Activated naive CD4-positive, alpha-beta T cell treated with anti-CD3 and anti-CD28 coated beads for 36 hours (primary cell): ENCODE data around the gene EPHA2. TPM values are rescaled to one million over a fixed set of nuclear protein-coding genes. Genes with fewer than 3 reads are reported as not detected.

ENCODE experiments used
- CTCF ChIA-PET: fragments of 350-600 bp; sonication (Branson Sonifier 250); formaldehyde crosslinking; loops from one replicate; lab custom pipeline; 2021; ENCODE audit warnings: antibody characterized with exemption; lab: Charles Lee
- DNase-seq: peaks from one replicate; pipeline ENCODE4 v3.0.0-alpha.2; 2020
- H3K27ac Mint-ChIP-seq: one replicate; pipeline ENCODE4 v1.8.0; 2021; ENCODE audit warnings: mild to moderate bottlenecking, mixed read lengths
- H3K27me3 Mint-ChIP-seq: one replicate; pipeline ENCODE4 v1.8.0; 2021; ENCODE audit warnings: low read depth, mixed read lengths
- H3K36me3 Mint-ChIP-seq: one replicate; pipeline ENCODE4 v1.8.0; 2021; ENCODE audit warnings: low read depth, mixed read lengths
- H3K4me1 Mint-ChIP-seq: one replicate; pipeline ENCODE4 v1.8.0; 2021; ENCODE audit warnings: low read depth, mixed read lengths
- H3K4me3 Mint-ChIP-seq: one replicate; pipeline ENCODE4 v1.8.0; 2021; ENCODE audit warnings: mild to moderate bottlenecking, moderate library complexity, mixed read lengths
- H3K9me3 Mint-ChIP-seq: one replicate; pipeline ENCODE4 v1.8.0; 2021; ENCODE audit warnings: mixed read lengths
- intact Hi-C: fragments of 100-400 bp; cut with micrococcal nuclease; formaldehyde crosslinking; loops from one replicate; pipeline ENCODE4 v1.15.1; 2023
- total RNA-seq, 2 experiments: library from RNA; stranded (reverse); gene quantifications; one replicate each; pipeline ENCODE4 v1.2.3, GENCODE V29; 2021

EPHA2 gene
- total RNA-seq, 2 experiments from 2014 or later, result 0.29 to 0.54 TPM

DNA sequence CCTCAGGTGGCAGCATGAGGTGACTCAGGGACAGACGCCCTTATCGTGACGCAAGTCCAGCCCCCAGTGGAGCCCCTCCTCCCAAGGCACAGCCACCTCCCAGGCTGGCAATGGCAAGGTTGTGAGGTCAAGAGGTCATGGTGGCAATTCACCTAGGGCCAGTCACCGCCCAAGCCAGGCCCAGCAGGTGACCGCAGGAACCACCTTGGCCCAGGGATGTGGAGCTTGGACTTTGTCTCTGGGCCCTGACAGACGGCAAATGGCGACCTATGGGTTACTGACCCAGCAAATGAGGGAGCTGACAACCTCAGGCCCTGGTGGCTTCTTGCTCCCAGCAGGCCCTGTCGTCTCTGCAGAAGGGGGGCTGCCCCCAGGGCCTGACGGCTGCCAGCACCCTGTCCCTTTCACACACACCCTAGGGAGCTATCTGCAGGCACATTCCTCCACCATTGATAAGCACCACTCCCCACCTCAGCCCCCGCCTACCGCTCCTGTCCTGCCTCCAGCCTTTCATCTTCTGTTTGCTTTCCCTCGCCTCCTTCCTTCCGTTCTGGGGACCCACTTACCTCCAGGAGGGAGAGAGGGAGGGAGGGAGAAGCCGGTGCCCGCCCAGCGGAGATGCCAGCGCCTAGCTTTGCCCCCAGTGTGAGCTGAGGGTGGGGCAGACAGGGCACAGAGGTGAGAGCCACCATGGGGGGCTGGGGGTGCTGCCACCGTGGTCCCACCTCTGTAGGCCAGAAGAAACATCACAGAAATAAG lies 12.1 kb downstream of the EPHA2 start:
- CTCF ChIA-PET, result interaction anchor here (0.6 to 1.0 kb wide), 3 partner anchors 42 to 240 kb away, joined by 3 to 4 read pairs (median 3); no protein-coding TSS in a partner anchor

DNA sequence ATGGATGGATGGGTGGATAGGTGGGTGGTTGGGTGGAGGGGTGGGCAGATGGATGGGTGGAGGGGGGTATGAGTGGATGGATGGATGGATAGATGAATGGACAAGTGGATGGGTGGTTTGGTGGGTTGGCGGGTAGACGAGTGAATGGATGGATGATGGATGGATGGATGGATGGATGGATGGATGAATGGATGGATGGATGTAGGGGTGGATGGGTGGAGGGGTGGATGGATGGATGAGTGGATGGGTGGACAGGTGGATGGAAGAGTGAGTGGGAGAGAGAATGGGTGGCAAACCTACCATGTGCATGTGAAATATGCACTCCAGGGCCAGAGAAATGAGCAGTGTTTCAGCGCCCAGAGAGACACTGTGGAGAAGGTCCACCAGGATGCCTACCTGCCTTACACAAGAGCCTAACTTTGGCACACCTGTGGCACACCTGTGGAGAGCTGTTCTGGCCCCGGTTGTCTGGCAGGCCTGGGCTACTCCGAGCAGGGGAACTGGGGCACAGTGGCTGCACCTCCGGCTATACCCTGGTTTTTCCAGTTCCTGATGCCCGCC lies 12.8 kb downstream of the EPHA2 start:
- no peak for DNase-seq
- Mint-ChIP-seq H3K36me3 (no peaks in the 10 kb centered on the region), H3K4me1 (peaks cover 19% of the 10 kb centered on the region), H3K4me3 (no peak overlapping the region), H3K9me3 (no peaks in the 10 kb centered on the region), H3K27me3 (no peaks in the 10 kb centered on the region), H3K27ac (no peak overlapping the region)
- CTCF ChIA-PET, result interaction anchor here (0.6 to 0.7 kb wide), 2 partner anchors 42 to 239 kb away, joined by 3 to 4 read pairs; no protein-coding TSS in a partner anchor
- intact Hi-C loops, result no loop called here

More for the DNA sequence above, 12.1 kb downstream of the EPHA2 start:
- Mint-ChIP-seq H3K4me1 (peaks cover 19% of the 10 kb centered on the region), H3K27me3 (no peaks in the 10 kb centered on the region), H3K36me3 (no peaks in the 10 kb centered on the region), H3K27ac (no peak overlapping the region), H3K4me3 (no peak overlapping the region), H3K9me3 (no peaks in the 10 kb centered on the region)
- DNase-seq, result no peak
- intact Hi-C loops, result no loop called here

DNA sequence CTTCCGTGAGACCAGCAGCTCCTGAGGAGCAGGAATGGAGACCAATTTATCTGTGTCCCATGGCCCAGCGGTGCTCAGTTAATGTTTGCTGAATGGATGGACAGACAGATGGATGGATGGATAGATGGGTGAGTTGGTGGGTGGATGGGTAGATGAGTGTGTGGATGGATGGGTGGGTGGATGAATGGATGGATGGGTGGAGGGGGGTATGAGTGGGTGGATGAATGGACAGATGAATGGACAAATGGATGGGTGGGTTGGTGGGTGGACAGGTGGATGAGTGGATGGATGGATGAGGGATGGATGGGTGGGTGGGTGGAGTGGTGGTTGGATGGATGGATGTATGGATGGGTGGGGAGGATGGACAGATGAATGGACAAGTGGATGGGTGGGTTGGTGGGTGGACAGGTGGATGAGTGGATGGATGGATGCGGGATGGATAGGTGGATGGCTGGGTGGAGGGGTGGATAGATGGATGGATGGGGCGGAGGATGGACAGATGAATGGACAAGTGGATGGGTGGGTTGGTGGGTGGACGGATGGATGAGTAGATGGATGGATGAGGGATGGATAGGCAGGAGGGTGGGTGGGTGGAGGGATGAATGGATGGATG lies 13.4 kb downstream of the EPHA2 start:
- intact Hi-C loops, result no loop called here
- H3K27me3 Mint-ChIP-seq, result no peaks in the 10 kb centered on the region
- H3K36me3 Mint-ChIP-seq, result no peaks in the 10 kb centered on the region
- peaks cover 19% of the 10 kb centered on the region for H3K4me1 Mint-ChIP-seq
- H3K9me3 Mint-ChIP-seq, result no peaks in the 10 kb centered on the region
- DNase-seq, result no peak
- H3K27ac Mint-ChIP-seq, result no peak overlapping the region
- no peak overlapping the region for H3K4me3 Mint-ChIP-seq
- CTCF ChIA-PET, result no interaction called here

DNA sequence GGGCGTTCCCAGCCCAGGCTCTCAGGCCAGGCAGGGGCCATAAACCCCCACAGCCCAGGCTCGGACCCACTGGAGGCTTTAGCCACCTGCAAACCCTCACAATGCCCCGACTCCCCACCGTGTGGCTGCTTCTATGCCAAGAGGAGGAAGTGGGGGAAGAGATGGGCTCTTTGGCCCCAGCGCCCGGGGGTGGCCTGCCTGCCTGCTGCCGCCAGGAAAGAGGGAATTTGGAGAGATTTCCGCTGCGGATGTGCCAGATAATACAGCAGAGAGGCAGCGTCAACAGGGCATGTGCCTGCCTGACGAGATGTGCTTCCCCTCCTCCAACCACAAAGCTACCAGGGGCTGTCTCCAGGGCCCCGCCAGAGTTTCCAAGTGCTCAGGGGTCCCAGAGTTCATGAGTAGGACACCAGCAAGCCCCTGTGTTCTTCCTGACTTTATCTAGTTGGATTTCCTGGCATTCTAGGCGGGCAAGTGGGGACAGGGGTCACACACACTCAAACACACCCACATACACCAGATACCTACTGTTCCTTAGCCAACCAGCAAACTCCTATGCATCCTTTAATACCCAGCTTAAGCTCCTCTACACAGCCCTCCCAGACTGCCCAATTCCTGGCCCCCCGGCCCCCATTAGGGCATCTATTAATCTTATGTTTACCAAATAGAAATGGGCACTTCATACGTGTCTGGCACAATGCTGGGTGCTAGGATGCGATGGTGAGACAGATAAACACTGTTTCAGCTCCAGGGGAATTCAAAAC lies 14.1 kb downstream of the EPHA2 start:
- H3K27ac Mint-ChIP-seq, result no peak overlapping the region
- no peaks in the 10 kb centered on the region for H3K27me3 Mint-ChIP-seq
- H3K36me3 Mint-ChIP-seq, result no peaks in the 10 kb centered on the region
- intact Hi-C loops, result no loop called here
- CTCF ChIA-PET, result interaction anchor here (1.3 kb wide), 1 partner anchor 63 kb away, joined by 3 read pairs; no protein-coding TSS in a partner anchor
- DNase-seq, result no peak
- H3K9me3 Mint-ChIP-seq, result no peaks in the 10 kb centered on the region
- H3K4me3 Mint-ChIP-seq, result no peak overlapping the region
- peaks cover 19% of the 10 kb centered on the region for H3K4me1 Mint-ChIP-seq

DNA sequence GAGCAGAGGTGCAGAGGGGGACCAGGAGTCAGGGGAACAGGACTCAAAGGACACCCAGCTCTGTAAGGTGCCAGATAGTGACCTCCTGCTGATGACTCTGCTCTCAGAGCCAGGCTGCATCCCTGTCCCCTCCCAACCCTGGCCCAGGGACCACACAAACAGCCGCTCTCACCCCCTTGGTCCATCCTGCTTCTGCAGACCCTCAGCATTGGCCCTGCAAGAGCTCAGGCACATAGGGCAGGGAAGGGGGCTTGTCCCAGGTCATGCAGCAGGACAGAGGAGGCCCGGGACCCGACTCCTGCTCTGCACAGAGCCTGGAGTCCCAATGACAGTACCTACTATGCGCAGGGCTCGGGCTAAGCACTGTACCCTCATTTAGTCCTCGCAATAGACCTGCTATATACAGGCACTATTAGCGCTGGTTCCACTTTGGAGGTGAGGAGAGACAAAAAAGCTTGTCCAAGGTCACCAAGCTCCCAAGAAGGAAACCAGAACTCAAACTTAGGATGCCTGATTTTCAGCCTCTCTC lies 15.7 kb downstream of the EPHA2 start:
- CTCF ChIA-PET, result interaction anchor here (0.6 to 1.3 kb wide), 2 partner anchors 19 to 61 kb away, joined by 3 to 4 read pairs; no protein-coding TSS in a partner anchor
- H3K4me3 Mint-ChIP-seq, result no peak overlapping the region
- intact Hi-C loops, result no loop called here
- no peaks in the 10 kb centered on the region for H3K27me3 Mint-ChIP-seq
- no peaks in the 10 kb centered on the region for H3K9me3 Mint-ChIP-seq
- no peaks in the 10 kb centered on the region for H3K36me3 Mint-ChIP-seq
- H3K27ac Mint-ChIP-seq, result no peak overlapping the region
- H3K4me1 Mint-ChIP-seq, result peaks cover 19% of the 10 kb centered on the region
- no peak for DNase-seq

DNA sequence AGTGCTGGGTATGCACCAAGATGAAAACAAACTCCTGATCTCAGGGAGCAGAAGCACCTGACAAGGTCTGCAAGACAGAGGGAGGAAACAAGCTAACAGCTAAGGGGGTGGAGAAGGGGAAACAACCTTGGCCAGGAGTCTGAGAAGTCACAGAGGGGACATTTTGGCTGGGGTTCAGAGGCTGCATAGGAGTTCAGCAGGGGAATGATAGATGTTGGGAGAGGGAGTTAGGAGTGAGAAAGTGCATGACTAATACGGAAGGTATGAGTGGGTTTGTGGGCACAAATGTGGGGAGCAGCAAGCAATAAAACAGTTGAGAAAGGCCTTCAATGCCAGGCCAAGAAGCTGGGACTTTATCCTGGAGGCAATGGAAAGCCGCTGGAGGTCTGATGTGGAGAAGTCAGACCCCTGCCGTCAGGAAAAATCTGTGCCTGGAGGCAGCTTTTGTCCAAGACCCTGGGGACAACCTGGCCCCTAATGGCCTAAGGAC lies 16.4 kb downstream of the EPHA2 start:
- Mint-ChIP-seq H3K27me3 (no peaks in the 10 kb centered on the region), H3K4me1 (peaks cover 19% of the 10 kb centered on the region), H3K27ac (no peak overlapping the region), H3K4me3 (no peak overlapping the region), H3K9me3 (no peaks in the 10 kb centered on the region), H3K36me3 (no peaks in the 10 kb centered on the region)
- intact Hi-C loops, result no loop called here
- no peak for DNase-seq
- CTCF ChIA-PET, result interaction anchor here (0.6 kb wide), 1 partner anchor 18 kb away, joined by 4 read pairs; no protein-coding TSS in a partner anchor

DNA sequence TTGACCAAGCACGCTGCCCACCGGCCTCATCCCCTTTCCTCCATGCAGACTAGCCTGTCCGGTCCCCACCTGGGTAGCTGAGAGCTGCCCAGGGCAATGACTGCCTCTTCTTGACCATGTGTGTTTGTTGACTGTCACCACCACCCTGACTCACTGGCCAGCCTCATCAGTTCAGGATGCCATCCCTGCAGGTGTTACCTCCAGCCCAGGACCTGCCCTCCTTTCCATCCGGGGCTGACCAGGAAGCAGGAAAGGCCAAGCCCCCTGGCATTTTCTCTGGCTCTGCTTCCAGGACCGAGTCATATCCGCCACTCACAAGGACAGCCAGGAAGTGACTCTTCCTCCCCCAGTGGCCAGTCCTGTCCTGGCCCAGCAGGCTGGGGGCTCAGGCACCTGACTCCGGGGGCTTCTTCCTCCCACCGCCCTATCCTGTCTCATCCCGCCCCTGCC lies 17.1 kb downstream of the EPHA2 start:
- Mint-ChIP-seq H3K27me3 (no peaks in the 10 kb centered on the region), H3K36me3 (no peaks in the 10 kb centered on the region), H3K9me3 (no peaks in the 10 kb centered on the region), H3K4me1 (peaks cover 19% of the 10 kb centered on the region), H3K4me3 (no peak overlapping the region), H3K27ac (no peak overlapping the region)
- DNase-seq, result no peak
- intact Hi-C loops, result no loop called here
- CTCF ChIA-PET, result no interaction called here

DNA sequence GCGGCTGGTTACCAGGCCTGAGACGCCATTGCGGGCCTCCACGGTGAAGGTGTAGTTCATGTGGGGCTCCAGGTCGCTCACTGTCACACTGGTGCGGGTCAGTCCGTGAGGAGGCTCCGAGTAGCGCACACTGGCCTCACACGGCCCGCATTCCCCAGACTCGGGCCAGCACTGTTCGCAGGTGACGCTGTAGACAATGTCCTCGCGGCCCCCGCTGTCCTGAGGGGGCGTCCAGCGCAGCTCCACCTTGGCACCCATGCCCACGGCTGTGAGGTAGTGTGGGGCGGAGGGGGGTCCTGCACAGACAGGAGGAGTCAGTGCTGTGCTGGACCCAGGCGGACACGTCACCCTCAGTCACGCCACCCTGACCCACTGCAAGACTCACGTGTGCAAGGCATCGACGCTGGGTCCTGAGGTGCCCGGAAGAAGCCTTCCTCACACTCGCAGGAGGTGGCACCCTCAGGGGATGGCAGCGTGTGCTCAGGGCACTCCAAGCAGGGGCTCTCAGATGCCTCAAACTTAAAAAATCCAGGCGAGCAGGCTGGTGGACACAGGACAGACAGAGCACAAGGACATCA lies 17.9 kb downstream of the EPHA2 start:
- Mint-ChIP-seq H3K9me3 (no peaks in the 10 kb centered on the region), H3K4me1 (peaks cover 19% of the 10 kb centered on the region), H3K36me3 (no peaks in the 10 kb centered on the region), H3K4me3 (no peak overlapping the region), H3K27me3 (no peaks in the 10 kb centered on the region), H3K27ac (no peak overlapping the region)
- intact Hi-C loops, result no loop called here
- no peak for DNase-seq
- CTCF ChIA-PET, result no interaction called here

DNA sequence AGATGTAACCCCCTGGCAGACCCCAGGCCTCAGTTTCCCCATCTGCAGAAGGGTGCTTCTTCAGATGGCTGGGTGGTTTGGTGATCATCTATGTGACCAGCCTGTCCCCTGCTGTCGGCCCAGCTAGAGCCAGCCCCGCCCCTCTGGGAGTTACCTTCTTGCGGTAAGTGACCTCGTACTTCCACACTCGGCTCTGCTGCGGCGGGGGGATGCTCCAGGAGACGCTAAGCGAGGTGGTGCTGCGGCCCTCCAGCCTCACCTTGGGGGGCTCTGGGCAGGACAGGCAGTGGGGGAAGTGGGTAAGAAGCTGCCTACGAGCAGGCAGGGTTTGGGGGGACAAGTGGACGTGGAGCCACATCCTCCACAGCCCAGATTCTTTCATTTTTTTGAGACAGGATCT lies 20.4 kb downstream of the EPHA2 start:
- no peaks in the 10 kb centered on the region for H3K9me3 Mint-ChIP-seq
- intact Hi-C loops, result no loop called here
- no peak overlapping the region for H3K4me3 Mint-ChIP-seq
- H3K4me1 Mint-ChIP-seq, result peaks cover 4% of the 10 kb centered on the region
- no peak overlapping the region for H3K27ac Mint-ChIP-seq
- no peak for DNase-seq
- H3K36me3 Mint-ChIP-seq, result no peaks in the 10 kb centered on the region
- no peaks in the 10 kb centered on the region for H3K27me3 Mint-ChIP-seq
- CTCF ChIA-PET, result no interaction called here

DNA sequence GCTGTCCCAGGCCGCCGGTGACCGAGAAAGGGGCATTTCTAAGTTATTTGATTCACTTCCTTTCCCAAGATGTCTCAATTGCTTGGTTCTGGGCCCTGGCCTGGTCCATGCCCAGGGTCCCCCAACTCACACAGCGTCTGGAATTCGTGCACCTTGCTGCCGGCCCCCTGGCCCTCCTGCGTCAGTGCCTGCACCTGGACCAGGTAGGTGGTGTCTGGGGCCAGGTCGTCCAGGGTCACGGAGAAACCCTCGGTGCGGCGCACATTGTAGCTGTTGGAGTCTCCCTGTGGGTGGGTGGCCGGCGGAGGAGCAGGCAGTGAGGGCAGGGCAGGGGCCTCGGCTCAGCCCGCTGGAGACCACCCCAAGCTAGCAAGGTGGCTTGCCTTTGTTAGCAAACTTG lies 21.0 kb downstream of the EPHA2 start:
- Mint-ChIP-seq H3K9me3 (no peaks in the 10 kb centered on the region), H3K27me3 (no peaks in the 10 kb centered on the region), H3K36me3 (no peaks in the 10 kb centered on the region), H3K27ac (no peak overlapping the region), H3K4me3 (no peak overlapping the region), H3K4me1 (peaks cover 4% of the 10 kb centered on the region)
- CTCF ChIA-PET, result no interaction called here
- intact Hi-C loops, result no loop called here
- no peak for DNase-seq

DNA sequence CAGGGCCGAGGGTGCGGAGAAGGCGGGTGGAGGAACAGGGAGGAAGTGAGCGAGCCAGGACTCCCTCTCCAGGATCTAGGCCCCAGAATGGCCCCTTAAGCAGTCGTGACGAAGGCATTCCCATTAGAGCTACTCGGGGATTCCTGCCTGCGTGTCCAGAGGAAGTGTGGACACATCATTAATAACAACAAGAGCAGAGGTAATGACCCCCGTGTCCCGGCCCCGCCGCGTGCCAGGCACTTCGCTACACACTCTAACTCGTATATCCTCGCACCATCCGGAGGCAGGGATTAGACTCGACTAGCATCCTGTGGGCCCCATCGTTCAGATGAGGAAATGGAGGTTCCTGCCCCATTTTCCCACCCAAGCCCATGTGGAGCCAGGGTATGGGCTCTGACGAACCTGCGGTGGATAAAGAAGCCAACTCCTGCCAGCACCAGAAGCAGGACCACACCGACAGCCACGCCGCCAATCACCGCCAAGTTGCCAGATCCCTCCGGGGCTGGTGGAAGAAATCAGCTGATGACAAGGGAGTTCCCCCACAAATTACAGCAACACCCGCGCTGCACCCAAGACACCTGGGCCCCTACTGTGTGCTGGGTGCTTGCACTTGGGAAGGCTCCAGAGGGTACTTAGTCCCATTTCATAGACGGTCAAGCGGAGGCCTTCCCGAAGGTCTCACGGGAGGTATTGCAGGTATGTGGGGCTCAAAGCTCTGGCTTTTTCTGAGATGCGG lies 21.6 kb downstream of the EPHA2 start:
- Mint-ChIP-seq H3K27me3 (no peaks in the 10 kb centered on the region), H3K36me3 (no peaks in the 10 kb centered on the region), H3K4me1 (peaks cover under 1% of the 10 kb centered on the region), H3K4me3 (no peak overlapping the region), H3K9me3 (no peaks in the 10 kb centered on the region), H3K27ac (no peak overlapping the region)
- DNase-seq, result no peak
- intact Hi-C loops, result no loop called here
- CTCF ChIA-PET, result no interaction called here
